AG10803 (cell line): ENCODE data around the gene CTSH.
"Not testable (repeated sequence)": the region's sequence is repeated elsewhere in the genome, so short reads cannot be mapped to it uniquely, and the experiment has no call there.

Experiments
- DNase-seq: peaks from one replicate; pipeline ENCODE4 v3.0.0; 2010; ENCODE audit warnings: low read depth
- H3K4me3 ChIP-seq: 2 replicates; pipeline ENCODE4 v1.5.1; 2011; ENCODE audit warnings: mild to moderate bottlenecking, low read length, control low read depth
- CTCF ChIP-seq: conservative IDR thresholded peaks from 2 replicates; pipeline ENCODE4 v1.5.1; 2011; ENCODE audit warnings: mild to moderate bottlenecking, low read length, control low read depth, inconsistent platforms

The CTSH gene

GRCh38 chr15:78930577-78931388 is 14.1 kb downstream of the CTSH start:
- no peak overlapping the region for H3K4me3 ChIP-seq
- DNase-seq, result peak; percentile 87
- TF ChIP-seq CTCF, result no peak

- DNase-seq, result no peak
- H3K4me3 ChIP-seq, result no peak overlapping the region
- TF ChIP-seq CTCF, result no peak
Observed at GRCh38 chr15:78929536-78930264, 15.1 kb downstream of the CTSH start.

- TF ChIP-seq CTCF, result no peak
- H3K4me3 ChIP-seq, result no peak overlapping the region
- no peak for DNase-seq
Observed at GRCh38 chr15:78928616-78929093, 16.2 kb downstream of the CTSH start.

GRCh38 chr15:78928176-78928575 is 16.7 kb downstream of the CTSH start:
- DNase-seq, H3K4me3 ChIP-seq: not testable (repeated sequence)

- TF ChIP-seq CTCF, result no peak
- DNase-seq, result no peak
Observed at GRCh38 chr15:78927077-78927790, 17.6 kb downstream of the CTSH start.

GRCh38 chr15:78925956-78926743 is 18.7 kb downstream of the CTSH start:
- DNase-seq, result no peak
- H3K4me3 ChIP-seq, result no peak overlapping the region
- no peak for TF ChIP-seq CTCF

More at GRCh38 chr15:78927077-78927790, 17.6 kb downstream of the CTSH start:
- no peak overlapping the region for H3K4me3 ChIP-seq

GRCh38 chr15:78925076-78925624 is 19.7 kb downstream of the CTSH start:
- no peak for TF ChIP-seq CTCF
- no peak for DNase-seq

More at GRCh38 chr15:78925076-78925624, 19.7 kb downstream of the CTSH start:
- H3K4me3 ChIP-seq, result no peak overlapping the region
